Measurements from ENCODE around the gene DPYD.

Gene DPYD

GRCh38 chr1:97906567-97907241, 14.1 kb downstream of the DPYD start:
- no peak for DNase-seq

- DNase-seq = no peak
Observed at GRCh38 chr1:97905141-97905940, 15.5 kb downstream of the DPYD start.

GRCh38 chr1:97904534-97904933, 16.3 kb downstream of the DPYD start:
- DNase-seq = no peak

GRCh38 chr1:97903626-97904025, 17.2 kb downstream of the DPYD start:
- no peak for DNase-seq

- no peak for DNase-seq
Observed at GRCh38 chr1:97902067-97902466, 18.8 kb downstream of the DPYD start.

GRCh38 chr1:97901017-97901658, 19.7 kb downstream of the DPYD start:
- DNase-seq = no peak

GRCh38 chr1:97898948-97899347, 21.9 kb downstream of the DPYD start:
- DNase-seq = no peak

- DNase-seq = no peak
Observed at GRCh38 chr1:97895278-97895677, 25.6 kb downstream of the DPYD start.

GRCh38 chr1:97893844-97894243, 27.0 kb downstream of the DPYD start:
- no peak for DNase-seq

- no peak for DNase-seq
Observed at GRCh38 chr1:97886199-97886598, 34.6 kb downstream of the DPYD start.

GRCh38 chr1:97883823-97884222, 37.0 kb downstream of the DPYD start:
- no peak for DNase-seq

GRCh38 chr1:97877307-97877706, 43.5 kb downstream of the DPYD start:
- DNase-seq = no peak

GRCh38 chr1:97875996-97876395, 44.8 kb downstream of the DPYD start:
- no peak for DNase-seq

- DNase-seq = no peak
Observed at GRCh38 chr1:97870589-97870988, 50.2 kb downstream of the DPYD start.

GRCh38 chr1:97869441-97869840, 51.4 kb downstream of the DPYD start:
- DNase-seq = no peak

- DNase-seq = no peak
Observed at GRCh38 chr1:97867127-97867526, 53.7 kb downstream of the DPYD start.

- DNase-seq = no peak
Observed at GRCh38 chr1:97864615-97865014, 56.2 kb downstream of the DPYD start.

GRCh38 chr1:97853221-97853620, 67.6 kb downstream of the DPYD start:
- no peak for DNase-seq

- DNase-seq = no peak
Observed at GRCh38 chr1:97849345-97850340, 71.2 kb downstream of the DPYD start.

- no peak for DNase-seq
Observed at GRCh38 chr1:97845805-97846204, 75.0 kb downstream of the DPYD start.

GRCh38 chr1:97844552-97845089, 76.2 kb downstream of the DPYD start:
- no peak for DNase-seq

- DNase-seq = no peak
Observed at GRCh38 chr1:97841338-97841737, 79.5 kb downstream of the DPYD start.
